Stimulated activated CD8-positive, alpha-beta memory T cell treated with anti-CD3 and anti-CD28 coated beads, Interleukin-15, amount 100 ng/mL, for 48 hours (primary cell): ENCODE data around the gene C2orf74.
"Not testable (repeated sequence)": the region's sequence is repeated elsewhere in the genome, so short reads cannot be mapped to it uniquely, and the experiment has no call there.

Experiments
- DNase-seq, 2 donors: peaks; one replicate each; pipeline ENCODE4 v3.0.0-alpha.2; 2020; ENCODE audit warnings: low read depth in 2 of 2

Gene C2orf74

GRCh38 chr2:61173116-61173515, 11.1 kb downstream of the C2orf74 start:
- no peak for DNase-seq

- DNase-seq = no peak
These were observed 13.0 kb downstream of the C2orf74 start for GRCh38 chr2:61175036-61175435.

GRCh38 chr2:61176755-61177726, 15.1 kb downstream of the C2orf74 start:
- peak; percentile 93 to 95 for DNase-seq

GRCh38 chr2:61177727-61178549, 15.9 kb downstream of the C2orf74 start:
- DNase-seq = no peak

- no peak for DNase-seq
These were observed 16.9 kb downstream of the C2orf74 start for GRCh38 chr2:61178603-61179545.

- no peak for DNase-seq
These were observed 18.0 kb downstream of the C2orf74 start for GRCh38 chr2:61179701-61180639.

GRCh38 chr2:61180686-61181085, 18.7 kb downstream of the C2orf74 start:
- no peak for DNase-seq

GRCh38 chr2:61181382-61182058, 19.5 kb downstream of the C2orf74 start:
- no peak for DNase-seq

- DNase-seq = no peak
These were observed 20.0 kb downstream of the C2orf74 start for GRCh38 chr2:61182059-61182383.

GRCh38 chr2:61183795-61184194, 21.8 kb downstream of the C2orf74 start:
- no peak for DNase-seq

- no peak for DNase-seq
These were observed 22.3 kb downstream of the C2orf74 start for GRCh38 chr2:61184263-61184662.

GRCh38 chr2:61185231-61185728, 23.3 kb downstream of the C2orf74 start:
- no peak for DNase-seq

- DNase-seq = no peak
These were observed 25.1 kb downstream of the C2orf74 start for GRCh38 chr2:61187085-61187484.

- no peak for DNase-seq
These were observed 31.9 kb downstream of the C2orf74 start for GRCh38 chr2:61193670-61194561.

- DNase-seq = not testable (repeated sequence)
These were observed 32.7 kb downstream of the C2orf74 start for GRCh38 chr2:61194646-61195045.

GRCh38 chr2:61196671-61197070, 34.7 kb downstream of the C2orf74 start:
- no peak for DNase-seq

- DNase-seq = no peak
These were observed 43.1 kb downstream of the C2orf74 start for GRCh38 chr2:61205132-61205531.

- DNase-seq = no peak
These were observed 48.5 kb downstream of the C2orf74 start for GRCh38 chr2:61210332-61210981.
